ENCODE data around the gene ZNF93.

DNA sequence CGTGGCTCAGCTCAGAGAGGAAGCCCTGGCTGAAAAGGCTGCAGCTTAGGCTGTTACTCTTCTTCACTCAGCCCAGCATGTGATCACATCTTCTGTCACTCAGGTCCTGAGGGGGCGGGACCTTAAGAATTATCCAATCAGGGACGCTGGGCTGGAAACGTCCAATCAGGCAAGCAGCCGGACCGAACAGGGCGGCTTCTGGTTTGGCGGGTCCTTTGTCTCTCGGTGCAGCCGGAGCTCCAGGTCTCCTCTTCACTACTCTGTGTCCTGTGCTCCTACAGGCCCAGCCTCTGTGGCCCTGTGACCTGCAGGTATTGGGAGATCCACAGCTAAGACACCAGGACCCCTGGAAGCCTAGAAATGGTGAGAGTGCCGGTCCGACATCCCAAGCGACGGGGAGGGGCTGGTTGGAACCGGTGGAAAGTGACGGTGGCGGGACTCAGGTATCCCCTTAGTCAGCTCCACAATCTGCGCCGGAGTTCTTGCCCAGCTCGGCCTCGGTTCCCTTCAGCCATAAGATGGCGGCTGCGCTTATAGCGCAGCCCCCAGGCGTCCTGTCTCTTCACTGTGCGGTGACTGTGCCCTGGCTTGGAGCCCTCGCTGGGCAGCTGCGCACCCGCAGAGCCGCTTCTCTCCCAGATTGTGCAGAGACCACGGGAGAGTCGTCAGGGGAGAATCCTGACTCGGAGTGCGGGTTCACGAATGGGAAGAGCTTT lies at the start of gene ZNF93:
- TF ChIP-seq RAD21 (IDR thresholded peaks at IDR 0.05; ENCODE audit: low read length) = no peak
- no peak for TF ChIP-seq RFX5 (IDR thresholded peaks at IDR 0.05; ENCODE audit: low read depth, low read length)
- TF ChIP-seq, protein P1, sequence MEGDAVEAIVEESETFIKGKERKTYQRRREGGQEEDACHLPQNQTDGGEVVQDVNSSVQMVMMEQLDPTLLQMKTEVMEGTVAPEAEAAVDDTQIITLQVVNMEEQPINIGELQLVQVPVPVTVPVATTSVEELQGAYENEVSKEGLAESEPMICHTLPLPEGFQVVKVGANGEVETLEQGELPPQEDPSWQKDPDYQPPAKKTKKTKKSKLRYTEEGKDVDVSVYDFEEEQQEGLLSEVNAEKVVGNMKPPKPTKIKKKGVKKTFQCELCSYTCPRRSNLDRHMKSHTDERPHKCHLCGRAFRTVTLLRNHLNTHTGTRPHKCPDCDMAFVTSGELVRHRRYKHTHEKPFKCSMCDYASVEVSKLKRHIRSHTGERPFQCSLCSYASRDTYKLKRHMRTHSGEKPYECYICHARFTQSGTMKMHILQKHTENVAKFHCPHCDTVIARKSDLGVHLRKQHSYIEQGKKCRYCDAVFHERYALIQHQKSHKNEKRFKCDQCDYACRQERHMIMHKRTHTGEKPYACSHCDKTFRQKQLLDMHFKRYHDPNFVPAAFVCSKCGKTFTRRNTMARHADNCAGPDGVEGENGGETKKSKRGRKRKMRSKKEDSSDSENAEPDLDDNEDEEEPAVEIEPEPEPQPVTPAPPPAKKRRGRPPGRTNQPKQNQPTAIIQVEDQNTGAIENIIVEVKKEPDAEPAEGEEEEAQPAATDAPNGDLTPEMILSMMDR (conservative IDR thresholded peaks at IDR 0.05; ENCODE audit: low read depth, low read length) = no peak
- peak; percentile 67; the same call in 1 of the 2 replicates for TF ChIP-seq POLR2A (IDR thresholded peaks at IDR 0.05; ENCODE audit: low read depth, low read length)
- TF ChIP-seq, protein P2, sequence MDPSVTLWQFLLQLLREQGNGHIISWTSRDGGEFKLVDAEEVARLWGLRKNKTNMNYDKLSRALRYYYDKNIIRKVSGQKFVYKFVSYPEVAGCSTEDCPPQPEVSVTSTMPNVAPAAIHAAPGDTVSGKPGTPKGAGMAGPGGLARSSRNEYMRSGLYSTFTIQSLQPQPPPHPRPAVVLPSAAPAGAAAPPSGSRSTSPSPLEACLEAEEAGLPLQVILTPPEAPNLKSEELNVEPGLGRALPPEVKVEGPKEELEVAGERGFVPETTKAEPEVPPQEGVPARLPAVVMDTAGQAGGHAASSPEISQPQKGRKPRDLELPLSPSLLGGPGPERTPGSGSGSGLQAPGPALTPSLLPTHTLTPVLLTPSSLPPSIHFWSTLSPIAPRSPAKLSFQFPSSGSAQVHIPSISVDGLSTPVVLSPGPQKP (IDR thresholded peaks at IDR 0.05; ENCODE audit: borderline replicate concordance, low read depth, low read length) = no peak
- TF ChIP-seq MAFK (IDR thresholded peaks at IDR 0.05; ENCODE audit: low read depth, low read length) = no peak
- 0 out of 2 replicates have a peak, but pooled peaks have one; percentile 32 for TF ChIP-seq MXI1 (IDR thresholded peaks at IDR 0.05; ENCODE audit: borderline replicate concordance, low read depth, low read length)
- no peak for TF ChIP-seq CEBPB (IDR thresholded peaks at IDR 0.05; ENCODE audit: low read depth, low read length)
- no peak for TF ChIP-seq SMC3 (IDR thresholded peaks at IDR 0.05; ENCODE audit: low read depth, low read length)
- TF ChIP-seq, protein P3, sequence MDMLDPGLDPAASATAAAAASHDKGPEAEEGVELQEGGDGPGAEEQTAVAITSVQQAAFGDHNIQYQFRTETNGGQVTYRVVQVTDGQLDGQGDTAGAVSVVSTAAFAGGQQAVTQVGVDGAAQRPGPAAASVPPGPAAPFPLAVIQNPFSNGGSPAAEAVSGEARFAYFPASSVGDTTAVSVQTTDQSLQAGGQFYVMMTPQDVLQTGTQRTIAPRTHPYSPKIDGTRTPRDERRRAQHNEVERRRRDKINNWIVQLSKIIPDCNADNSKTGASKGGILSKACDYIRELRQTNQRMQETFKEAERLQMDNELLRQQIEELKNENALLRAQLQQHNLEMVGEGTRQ (IDR thresholded peaks at IDR 0.05; ENCODE audit: low read depth, low read length) = peak; percentile 94
